GM12891 (cell line): ENCODE results near the gene ATAD2B.

Source experiments
- POLR2A ChIP-seq: IDR thresholded peaks from 2 replicates; pipeline ENCODE4 v1.6.1; 2011; ENCODE audit warnings: low read depth, low read length, control low read depth
- POLR2AphosphoS5 ChIP-seq: IDR thresholded peaks from 2 replicates; pipeline ENCODE4 v1.6.1; 2011; ENCODE audit warnings: low read depth, low read length, control low read depth
- POU2F2 ChIP-seq: IDR thresholded peaks from 2 replicates; pipeline ENCODE4 v1.6.1; 2011; ENCODE audit warnings: low read depth, mild to moderate bottlenecking, control low read depth, low read length, moderate library complexity
- SPI1 ChIP-seq: IDR thresholded peaks from 2 replicates; pipeline ENCODE4 v1.6.1; 2011; ENCODE audit warnings: low read depth, low read length, control low read depth
- TAF1 ChIP-seq: IDR thresholded peaks from 2 replicates; pipeline ENCODE4 v1.6.1; 2011; ENCODE audit warnings: low read depth, low read length, control low read depth

DNA sequence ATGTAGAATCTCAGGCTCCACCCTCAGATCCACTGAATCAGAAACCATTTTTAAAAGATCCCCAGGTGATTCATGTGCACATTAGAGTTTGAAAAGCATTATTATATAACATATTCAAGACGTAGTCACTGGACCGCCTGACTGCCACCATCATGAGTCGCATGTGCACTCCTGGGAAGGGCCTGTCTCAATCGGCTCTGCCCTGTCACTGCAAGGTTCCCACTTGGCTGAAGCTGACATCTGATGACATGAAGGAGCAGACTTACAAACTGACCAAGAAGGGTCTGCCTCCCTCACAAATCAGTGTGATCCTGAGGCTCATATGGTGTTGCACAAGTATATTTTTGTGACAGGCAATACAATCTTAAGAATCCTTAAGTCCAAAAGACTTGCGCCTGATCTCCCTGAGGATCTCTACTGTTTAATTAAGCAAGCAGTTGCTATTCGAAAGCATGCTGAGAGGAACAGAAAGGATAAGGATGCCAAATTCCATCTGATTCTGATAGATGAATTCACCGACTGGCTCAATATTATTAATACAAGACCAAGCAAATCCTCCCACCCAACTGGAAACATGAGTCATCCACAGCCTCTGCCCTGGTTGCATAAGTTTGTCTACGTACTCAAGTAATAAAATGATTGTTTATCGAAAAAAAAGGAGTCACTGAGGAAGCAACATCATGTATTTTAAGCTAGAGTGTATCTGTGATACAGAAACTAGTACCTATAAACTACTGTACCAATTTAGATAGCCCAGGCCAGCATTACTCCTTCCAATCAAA is 26.2 kb downstream of the ATAD2B start:
- no peak for TF ChIP-seq POLR2A
- TF ChIP-seq SPI1: no peak
- TF ChIP-seq POLR2AphosphoS5: no peak
- TF ChIP-seq TAF1: no peak
- no peak for TF ChIP-seq POU2F2
